Activated CD8-positive, alpha-beta T cell treated with anti-CD3 and anti-CD28 coated beads, Interleukin-2, amount 10 ng/mL, durations not matched to agents 7 days and 5 days (primary cell): Measurements from ENCODE around the gene NECTIN2. TPM values are rescaled to one million over a fixed set of nuclear protein-coding genes. Genes with fewer than 3 reads are reported as not detected.
A peak's percentile ranks its signal among the peaks of the same experiment; 100 is the strongest.
"Not testable (repeated sequence)": the region's sequence is repeated elsewhere in the genome, so short reads cannot be mapped to it uniquely, and the experiment has no call there.

ENCODE experiments used
- ATAC-seq: fragments of 150-1000 bp; cut with Tn5 transposase; one replicate; pipeline ENCODE4 v1.10.0; 2021; ENCODE audit warnings: moderate library complexity
- CTCF ChIA-PET: fragments of 350-600 bp; sonication (Branson Sonifier 250); formaldehyde crosslinking; loops from one replicate; lab custom pipeline; 2021; ENCODE audit warnings: antibody characterized with exemption; lab: Charles Lee
- POLR2A ChIA-PET: fragments of 350-600 bp; sonication (Branson Sonifier 250); formaldehyde crosslinking; loops from one replicate; lab custom pipeline; 2021; ENCODE audit warnings: antibody characterized with exemption; lab: Charles Lee
- DNase-seq: peaks from one replicate; pipeline ENCODE4 v3.0.0-alpha.2; 2020
- H3K27ac Mint-ChIP-seq: one replicate; pipeline ENCODE4 v1.8.0; 2021; ENCODE audit warnings: mild to moderate bottlenecking, mixed read lengths
- H3K27me3 Mint-ChIP-seq: one replicate; pipeline ENCODE4 v1.8.0; 2021; ENCODE audit warnings: low read depth, mixed read lengths
- H3K36me3 Mint-ChIP-seq: one replicate; pipeline ENCODE4 v1.8.0; 2021; ENCODE audit warnings: low read depth, mixed read lengths
- H3K4me1 Mint-ChIP-seq: one replicate; pipeline ENCODE4 v1.8.0; 2021; ENCODE audit warnings: low read depth, mixed read lengths
- H3K4me3 Mint-ChIP-seq: one replicate; pipeline ENCODE4 v1.8.0; 2021; ENCODE audit warnings: mild to moderate bottlenecking, mixed read lengths
- H3K9me3 Mint-ChIP-seq: one replicate; pipeline ENCODE4 v1.8.0; 2022; ENCODE audit warnings: mixed read lengths; ENCODE audit not compliant: insufficient read depth
- total RNA-seq, 2 experiments: library from RNA; stranded (reverse); gene quantifications; one replicate each; pipeline ENCODE4 v1.2.3, GENCODE V29; 2021

The NECTIN2 gene
- total RNA-seq, 2 experiments from 2014 or later, result 0.26 to 0.31 TPM

DNA sequence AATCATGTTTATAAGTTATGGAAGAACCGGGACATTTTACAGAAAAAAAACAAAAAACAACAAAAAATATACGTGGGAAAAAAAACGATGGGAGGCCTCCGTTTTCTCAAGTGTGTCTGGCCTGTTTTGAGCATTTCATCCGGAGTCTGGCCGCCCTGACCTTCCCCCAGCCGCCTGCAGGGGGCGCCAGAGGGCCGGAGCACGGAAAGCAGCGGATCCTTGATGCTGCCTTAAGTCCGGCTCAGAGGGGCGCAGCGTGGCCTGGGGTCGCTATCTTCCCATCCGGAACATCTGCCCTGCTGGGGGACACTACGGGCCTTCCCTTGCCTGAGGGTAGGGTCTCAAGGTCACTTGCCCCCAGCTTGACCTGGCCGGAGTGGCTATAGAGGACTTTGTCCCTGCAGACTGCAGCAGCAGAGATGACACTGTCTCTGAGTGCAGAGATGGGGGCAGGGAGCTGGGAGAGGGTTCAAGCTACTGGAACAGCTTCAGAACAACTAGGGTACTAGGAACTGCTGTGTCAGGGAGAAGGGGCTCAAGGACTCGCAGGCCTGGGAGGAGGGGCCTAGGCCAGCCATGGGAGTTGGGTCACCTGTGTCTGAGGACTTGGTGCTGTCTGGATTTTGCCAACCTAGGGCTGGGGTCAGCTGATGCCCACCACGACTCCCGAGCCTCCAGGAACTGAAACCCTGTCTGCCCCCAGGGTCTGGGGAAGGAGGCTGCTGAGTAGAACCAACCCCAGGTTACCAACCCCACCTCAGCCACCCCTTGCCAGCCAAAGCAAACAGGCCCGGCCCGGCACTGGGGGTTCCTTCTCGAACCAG is 57.7 kb downstream of the NECTIN2 start:
- H3K36me3 Mint-ChIP-seq, result peaks cover 19% of the 10 kb centered on the region
- no peaks in the 10 kb centered on the region for H3K9me3 Mint-ChIP-seq
- H3K27me3 Mint-ChIP-seq, result peaks cover 13% of the 10 kb centered on the region
- H3K4me3 Mint-ChIP-seq, result no peak overlapping the region
- CTCF ChIA-PET, result interaction anchor here (0.7 to 5.2 kb wide), 8 partner anchors 9 to 435 kb away, joined by 3 to 34 read pairs (median 4); partner anchors contain the start of gene TOMM40
- peak; percentile 77 for DNase-seq
- POLR2A ChIA-PET, result no interaction called here
- peak; percentile 60 for ATAC-seq
- H3K27ac Mint-ChIP-seq, result no peak overlapping the region
- peaks cover 12% of the 10 kb centered on the region for H3K4me1 Mint-ChIP-seq

- Mint-ChIP-seq H3K36me3 (peaks cover 19% of the 10 kb centered on the region), H3K4me1 (peaks cover 12% of the 10 kb centered on the region), H3K27ac (no peak overlapping the region), H3K27me3 (peaks cover 13% of the 10 kb centered on the region), H3K9me3 (no peaks in the 10 kb centered on the region), H3K4me3 (no peak overlapping the region)
- DNase-seq, result no peak
- no peak for ATAC-seq
- ChIA-PET CTCF (interaction anchor here (1.5 to 5.2 kb wide), 6 partner anchors 9 to 434 kb away, joined by 3 to 34 read pairs (median 5); partner anchors contain the start of gene TOMM40), POLR2A (interaction anchor here (1.7 kb wide), 1 partner anchor 12 kb away, joined by 5 read pairs; no protein-coding TSS in a partner anchor)
Measured at GRCh38 chr19:44904426-44904994, 58.4 kb downstream of the NECTIN2 start.

DNA sequence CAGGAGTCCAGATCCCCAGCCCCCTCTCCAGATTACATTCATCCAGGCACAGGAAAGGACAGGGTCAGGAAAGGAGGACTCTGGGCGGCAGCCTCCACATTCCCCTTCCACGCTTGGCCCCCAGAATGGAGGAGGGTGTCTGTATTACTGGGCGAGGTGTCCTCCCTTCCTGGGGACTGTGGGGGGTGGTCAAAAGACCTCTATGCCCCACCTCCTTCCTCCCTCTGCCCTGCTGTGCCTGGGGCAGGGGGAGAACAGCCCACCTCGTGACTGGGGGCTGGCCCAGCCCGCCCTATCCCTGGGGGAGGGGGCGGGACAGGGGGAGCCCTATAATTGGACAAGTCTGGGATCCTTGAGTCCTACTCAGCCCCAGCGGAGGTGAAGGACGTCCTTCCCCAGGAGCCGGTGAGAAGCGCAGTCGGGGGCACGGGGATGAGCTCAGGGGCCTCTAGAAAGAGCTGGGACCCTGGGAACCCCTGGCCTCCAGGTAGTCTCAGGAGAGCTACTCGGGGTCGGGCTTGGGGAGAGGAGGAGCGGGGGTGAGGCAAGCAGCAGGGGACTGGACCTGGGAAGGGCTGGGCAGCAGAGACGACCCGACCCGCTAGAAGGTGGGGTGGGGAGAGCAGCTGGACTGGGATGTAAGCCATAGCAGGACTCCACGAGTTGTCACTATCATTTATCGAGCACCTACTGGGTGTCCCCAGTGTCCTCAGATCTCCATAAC is 59.5 kb downstream of the NECTIN2 start, which contains the start of gene APOE:
TSS of gene APOE (plus strand) at position 360 of the 724 bp plus-strand sequence. CDS start 829 bp downstream, outside the sequence.
- H3K27ac Mint-ChIP-seq, result no peak within 1 kb of the TSS
- ATAC-seq (peak; percentile 28), DNase-seq (no peak)
- peaks cover 12% of the 10 kb centered on the region for H3K4me1 Mint-ChIP-seq
- ChIA-PET CTCF (interaction anchor here (5.2 kb wide), 1 partner anchor 47 kb away, joined by 34 read pairs; no protein-coding TSS in a partner anchor), POLR2A (interaction anchor here (0.6 to 1.7 kb wide), 2 partner anchors 13 to 337 kb away, joined by 3 to 5 read pairs; no protein-coding TSS in a partner anchor)
- peaks cover 13% of the 10 kb centered on the region for H3K27me3 Mint-ChIP-seq
- H3K9me3 Mint-ChIP-seq, result no peaks in the 10 kb centered on the region
- H3K4me3 Mint-ChIP-seq, result no peak within 1 kb of the TSS
- H3K36me3 Mint-ChIP-seq, result peaks cover 13% of the 10 kb centered on the region

- POLR2A ChIA-PET, result no interaction called here
- peaks cover 9% of the 10 kb centered on the region for H3K36me3 Mint-ChIP-seq
- no peak for ATAC-seq
- CTCF ChIA-PET, result interaction anchor here (0.5 to 1.5 kb wide), 2 partner anchors 38 to 43 kb away, joined by 3 to 4 read pairs; no protein-coding TSS in a partner anchor
- no peaks in the 10 kb centered on the region for H3K9me3 Mint-ChIP-seq
- DNase-seq, result no peak
- no peak overlapping the region for H3K4me3 Mint-ChIP-seq
- H3K4me1 Mint-ChIP-seq, result peaks cover 12% of the 10 kb centered on the region
- H3K27me3 Mint-ChIP-seq, result peaks cover 14% of the 10 kb centered on the region
- H3K27ac Mint-ChIP-seq, result no peak overlapping the region
Measured at GRCh38 chr19:44907613-44908012, 61.5 kb downstream of the NECTIN2 start.

DNA sequence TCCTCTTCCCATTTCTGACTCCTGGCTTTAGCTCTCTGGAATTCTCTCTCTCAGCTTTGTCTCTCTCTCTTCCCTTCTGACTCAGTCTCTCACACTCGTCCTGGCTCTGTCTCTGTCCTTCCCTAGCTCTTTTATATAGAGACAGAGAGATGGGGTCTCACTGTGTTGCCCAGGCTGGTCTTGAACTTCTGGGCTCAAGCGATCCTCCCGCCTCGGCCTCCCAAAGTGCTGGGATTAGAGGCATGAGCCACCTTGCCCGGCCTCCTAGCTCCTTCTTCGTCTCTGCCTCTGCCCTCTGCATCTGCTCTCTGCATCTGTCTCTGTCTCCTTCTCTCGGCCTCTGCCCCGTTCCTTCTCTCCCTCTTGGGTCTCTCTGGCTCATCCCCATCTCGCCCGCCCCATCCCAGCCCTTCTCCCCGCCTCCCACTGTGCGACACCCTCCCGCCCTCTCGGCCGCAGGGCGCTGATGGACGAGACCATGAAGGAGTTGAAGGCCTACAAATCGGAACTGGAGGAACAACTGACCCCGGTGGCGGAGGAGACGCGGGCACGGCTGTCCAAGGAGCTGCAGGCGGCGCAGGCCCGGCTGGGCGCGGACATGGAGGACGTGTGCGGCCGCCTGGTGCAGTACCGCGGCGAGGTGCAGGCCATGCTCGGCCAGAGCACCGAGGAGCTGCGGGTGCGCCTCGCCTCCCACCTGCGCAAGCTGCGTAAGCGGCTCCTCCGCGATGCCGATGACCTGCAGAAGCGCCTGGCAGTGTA is 62.2 kb downstream of the NECTIN2 start:
- POLR2A ChIA-PET, result no interaction called here
- Mint-ChIP-seq H3K9me3 (no peaks in the 10 kb centered on the region), H3K36me3 (peaks cover 6% of the 10 kb centered on the region), H3K27ac (no peak overlapping the region), H3K4me3 (no peak overlapping the region), H3K27me3 (peaks cover 19% of the 10 kb centered on the region), H3K4me1 (peaks cover 12% of the 10 kb centered on the region)
- ATAC-seq (no peak), DNase-seq (no peak)
- CTCF ChIA-PET, result interaction anchor here (0.5 to 1.5 kb wide), 2 partner anchors 37 to 42 kb away, joined by 3 to 4 read pairs; no protein-coding TSS in a partner anchor

- DNase-seq (no peak), ATAC-seq (no peak)
- CTCF ChIA-PET, result interaction anchor here (1.5 kb wide), 1 partner anchor 42 kb away, joined by 4 read pairs; no protein-coding TSS in a partner anchor
- Mint-ChIP-seq H3K4me1 (peaks cover 11% of the 10 kb centered on the region), H3K4me3 (no peak overlapping the region), H3K36me3 (peaks cover 2% of the 10 kb centered on the region), H3K9me3 (no peaks in the 10 kb centered on the region), H3K27ac (no peak overlapping the region), H3K27me3 (peaks cover 24% of the 10 kb centered on the region)
- POLR2A ChIA-PET, result interaction anchor here (0.6 kb wide), 1 partner anchor 159 kb away, joined by 3 read pairs; no protein-coding TSS in a partner anchor
Measured at GRCh38 chr19:44908836-44909261, 62.8 kb downstream of the NECTIN2 start.

DNA sequence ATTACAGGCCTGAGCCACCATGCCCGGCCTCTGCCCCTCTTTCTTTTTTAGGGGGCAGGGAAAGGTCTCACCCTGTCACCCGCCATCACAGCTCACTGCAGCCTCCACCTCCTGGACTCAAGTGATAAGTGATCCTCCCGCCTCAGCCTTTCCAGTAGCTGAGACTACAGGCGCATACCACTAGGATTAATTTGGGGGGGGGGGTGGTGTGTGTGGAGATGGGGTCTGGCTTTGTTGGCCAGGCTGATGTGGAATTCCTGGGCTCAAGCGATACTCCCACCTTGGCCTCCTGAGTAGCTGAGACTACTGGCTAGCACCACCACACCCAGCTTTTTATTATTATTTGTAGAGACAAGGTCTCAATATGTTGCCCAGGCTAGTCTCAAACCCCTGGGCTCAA is 63.7 kb downstream of the NECTIN2 start:
- Mint-ChIP-seq H3K27ac (no peak overlapping the region), H3K27me3 (peaks cover 30% of the 10 kb centered on the region), H3K4me3 (no peak overlapping the region), H3K36me3 (no peaks in the 10 kb centered on the region), H3K4me1 (peaks cover 18% of the 10 kb centered on the region), H3K9me3 (no peaks in the 10 kb centered on the region)
- DNase-seq, result no peak
- CTCF ChIA-PET, result interaction anchor here (0.8 kb wide), 1 partner anchor 22 kb away, joined by 3 read pairs; no protein-coding TSS in a partner anchor
- POLR2A ChIA-PET, result no interaction called here
- no peak for ATAC-seq

DNA sequence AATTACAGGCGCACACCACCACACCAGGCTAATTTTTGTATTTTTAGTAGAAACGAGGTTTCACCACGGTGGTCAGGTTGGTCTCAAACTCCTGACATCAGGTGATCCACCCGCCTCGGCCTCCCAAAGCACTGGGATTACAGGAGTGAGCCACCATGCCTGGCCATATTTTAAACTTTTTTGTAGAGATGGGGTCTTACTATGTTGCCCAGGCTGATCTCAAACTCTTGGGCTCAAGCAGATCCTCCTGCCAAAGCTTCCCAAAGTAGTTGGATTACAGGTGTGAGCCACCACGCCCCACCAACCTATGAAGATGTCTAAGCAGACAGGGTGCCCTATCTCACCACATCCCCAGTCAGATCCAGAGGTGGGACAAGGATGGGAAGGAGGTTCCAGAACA is 65.8 kb downstream of the NECTIN2 start:
- peaks cover 17% of the 10 kb centered on the region for H3K27me3 Mint-ChIP-seq
- H3K27ac Mint-ChIP-seq, POLR2A ChIA-PET: not testable (repeated sequence)

DNA sequence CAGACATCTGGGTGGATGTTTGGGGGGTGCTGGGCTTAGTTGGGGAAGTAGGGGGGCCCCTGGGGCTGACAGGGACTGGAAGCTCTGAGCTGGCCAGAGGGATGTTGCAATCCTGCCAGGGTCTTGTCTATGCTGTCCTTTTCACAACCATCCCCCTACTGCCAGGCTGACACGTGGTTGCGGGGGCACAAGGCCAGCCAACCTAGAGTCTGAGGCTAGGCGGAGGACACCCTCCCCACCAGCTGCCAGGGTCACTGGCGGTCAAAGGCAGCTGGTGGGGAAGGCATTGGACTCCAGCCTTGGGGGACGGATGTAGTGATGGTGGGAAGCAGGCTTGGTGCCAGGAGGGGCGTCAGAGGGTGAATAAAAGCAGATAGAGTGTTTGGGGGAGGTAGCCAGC is 66.8 kb downstream of the NECTIN2 start:
- Mint-ChIP-seq H3K4me3 (no peak overlapping the region), H3K36me3 (no peaks in the 10 kb centered on the region), H3K9me3 (no peaks in the 10 kb centered on the region), H3K27me3 (peaks cover 17% of the 10 kb centered on the region), H3K27ac (no peak overlapping the region), H3K4me1 (peaks cover 14% of the 10 kb centered on the region)
- ChIA-PET POLR2A (interaction anchor here (1.0 kb wide), 1 partner anchor 23 kb away, joined by 4 read pairs; no protein-coding TSS in a partner anchor), CTCF (interaction anchor here (2.7 kb wide), 1 partner anchor 39 kb away, joined by 9 read pairs; no protein-coding TSS in a partner anchor)
- DNase-seq (no peak), ATAC-seq (no peak)

More for the DNA sequence above, 65.8 kb downstream of the NECTIN2 start:
- peaks cover 14% of the 10 kb centered on the region for H3K4me1 Mint-ChIP-seq
- not testable (repeated sequence) for H3K4me3 Mint-ChIP-seq, DNase-seq, ATAC-seq, H3K9me3 Mint-ChIP-seq, H3K36me3 Mint-ChIP-seq
- CTCF ChIA-PET, result interaction anchor here (0.9 to 1.7 kb wide), 2 partner anchors 41 to 148 kb away, joined by 5 to 10 read pairs; no protein-coding TSS in a partner anchor
